Liver (tissue), 9 donors: ENCODE data around the gene C9orf153. TPM values are rescaled to one million over a fixed set of nuclear protein-coding genes. Genes with fewer than 3 reads are reported as not detected.

ENCODE experiments used
- DNase-seq: peaks from one replicate; pipeline ENCODE4 v3.0.0-alpha.2; 2017; ENCODE audit warnings: low spot score
- H3K27ac ChIP-seq, 2 donors: one replicate each; pipeline ENCODE4 v1.7.0; 2013; ENCODE audit warnings: inconsistent platforms in 2 of 2, low read length in 2 of 2, control low read depth in 1 of 2, low read depth in 1 of 2, mild to moderate bottlenecking in 1 of 2
- H3K27me3 ChIP-seq, 4 donors: one replicate each; pipeline versions ENCODE4 v1.6.1 to v1.7.0; 2013; ENCODE audit warnings: low read length in 3 of 4, inconsistent platforms in 1 of 4, mild to moderate bottlenecking in 1 of 4, moderate library complexity in 1 of 4; ENCODE audit not compliant: control insufficient read depth in 4 of 4, insufficient read depth in 4 of 4
- H3K36me3 ChIP-seq, 4 donors: one replicate each; pipeline versions ENCODE4 v1.6.1 to v1.7.0; 2013; ENCODE audit warnings: low read length in 3 of 4, mild to moderate bottlenecking in 3 of 4, low read depth in 1 of 4, moderate library complexity in 1 of 4; ENCODE audit not compliant: control insufficient read depth in 4 of 4, insufficient read depth in 3 of 4
- H3K4me1 ChIP-seq, 4 donors: one replicate each; pipeline versions ENCODE4 v1.6.1 to v1.7.0; 2013; ENCODE audit warnings: low read length in 3 of 4, mild to moderate bottlenecking in 3 of 4, moderate library complexity in 1 of 4; ENCODE audit not compliant: control insufficient read depth in 4 of 4, insufficient read depth in 4 of 4
- H3K4me3 ChIP-seq, 3 donors: one replicate each; pipeline versions ENCODE4 v1.6.1 to v1.7.0; 2013; ENCODE audit warnings: low read length in 3 of 3, control low read depth in 1 of 3, low read depth in 1 of 3, mild to moderate bottlenecking in 1 of 3
- H3K9ac ChIP-seq, 2 donors: one replicate each; pipeline ENCODE4 v1.7.0; 2013; ENCODE audit warnings: low read length in 2 of 2, mild to moderate bottlenecking in 2 of 2, moderate library complexity in 2 of 2, control low read depth in 1 of 2, low read depth in 1 of 2
- H3K9me3 ChIP-seq, 4 donors: one replicate each; pipeline versions ENCODE4 v1.6.1 to v1.7.0; 2013; ENCODE audit warnings: low read length in 3 of 4; ENCODE audit not compliant: control insufficient read depth in 4 of 4
- ATF3 ChIP-seq: IDR thresholded peaks from 2 replicates; pipeline ENCODE4 v1.6.1; 2016; ENCODE audit warnings: antibody characterized with exemption
- CTCF ChIP-seq: fragments of 150-350 bp; IDR thresholded peaks from 2 replicates; pipeline ENCODE4 v1.5.1; 2017; ENCODE audit warnings: improper control_type of control experiment, low read depth, low read length; ENCODE audit not compliant: missing input control
- FOXA1 ChIP-seq: IDR thresholded peaks from 2 replicates; pipeline ENCODE4 v1.6.1; 2016; ENCODE audit warnings: antibody characterized with exemption
- HNF4A ChIP-seq, 2 donors: conservative IDR thresholded peaks; 2 replicates each; pipeline ENCODE4 v1.6.1; 2016; ENCODE audit warnings: antibody characterized with exemption in 2 of 2, mild to moderate bottlenecking in 2 of 2
- JUND ChIP-seq, 2 donors: IDR thresholded peaks; 2 replicates each; pipeline ENCODE4 v1.6.1; 2016; ENCODE audit warnings: antibody characterized with exemption in 2 of 2
- NR2F2 ChIP-seq: IDR thresholded peaks from 2 replicates; pipeline ENCODE4 v1.6.1; 2016; ENCODE audit warnings: antibody characterized with exemption
- SP1 ChIP-seq: IDR thresholded peaks from 2 replicates; pipeline ENCODE4 v1.6.1; 2018; ENCODE audit warnings: antibody characterized with exemption, mild to moderate bottlenecking
- ZBTB33 ChIP-seq: IDR thresholded peaks from 2 replicates; pipeline ENCODE4 v1.6.1; 2016; ENCODE audit warnings: antibody characterized with exemption
- WGBS: extraction: QIAGEN DNeasy Blood & Tissue Kit; methylation state at CpG from one replicate; pipeline ENCODE4 v1.1.7; 2013; 5-methylcytosine and 5-hydroxymethylcytosine counted together
- polyA plus RNA-seq, 2 donors: library from polyadenylated mRNA; stranded (reverse) in 1 of 2; unstranded in 1 of 2; fragments of 200-250 nt in 1 of 2; fragments of >200 nt in 1 of 2; fragmentation: Nextera tagmentation in 1 of 2; extraction: Ambion mirVana in 1 of 2; gene quantifications; one replicate each; pipeline versions ENCODE4 v1.2.1 to v1.2.3, GENCODE V29; 2013 to 2015
- total RNA-seq, 2 donors: library from RNA; depleted of rRNA; stranded (reverse); fragments of >200 nt; gene quantifications; one replicate each; pipeline ENCODE4 v1.2.3, GENCODE V29; 2014
- TF ChIP-seq, protein P1 (sequence below): IDR thresholded peaks from 2 replicates; pipeline ENCODE4 v1.6.1; 2016; ENCODE audit warnings: antibody characterized with exemption
- donor health status: healthy.
- donor health status: healthy.
- donor health status: healthy.
- donor health status: healthy.
- donor health status: healthy.

The C9orf153 gene
- total and polyA plus RNA-seq, 4 donors = 0.07 to 0.67 (median 0.34) TPM

GRCh38 chr9:86242071-86242470, 17.4 kb downstream of the C9orf153 start:
- Histone ChIP-seq H3K4me3 (no peak overlapping the region), H3K27me3 (no peaks in the 10 kb centered on the region), H3K27ac (no peak overlapping the region), H3K4me1 (peaks cover 0 to 2% (median 0%) of the 10 kb centered on the region in 4 donors), H3K9ac (no peak overlapping the region), H3K36me3 (no peaks in the 10 kb centered on the region), H3K9me3 (no peaks in the 10 kb centered on the region)
- TF ChIP-seq JUND (IDR thresholded peaks at IDR 0.05) (no peak), NR2F2 (peak; percentile 58)
- no peak for DNase-seq
- 68% methylated on average over 2 of the region's 2 CpGs for WGBS

DNA sequence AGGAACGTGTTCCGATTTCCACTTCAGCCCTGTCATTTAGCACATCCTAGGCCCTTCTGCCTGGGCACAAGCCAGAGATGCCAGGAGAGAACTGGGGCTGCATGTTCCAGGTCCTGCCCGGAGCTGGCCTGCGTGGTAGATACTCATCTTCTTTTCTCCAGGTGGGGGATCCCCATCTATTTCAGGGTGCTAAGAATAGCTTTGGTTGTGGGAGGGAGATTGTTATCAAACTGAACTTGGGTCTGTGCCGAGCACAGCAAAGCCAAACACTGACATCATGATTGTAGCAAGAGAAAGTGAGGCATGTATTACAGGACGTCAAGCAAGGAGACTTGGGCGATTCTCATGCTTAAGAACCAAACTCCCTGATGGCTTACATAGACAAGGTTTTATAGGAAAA, 18.2 kb downstream of the C9orf153 start:
- no peaks in the 10 kb centered on the region for H3K27me3 ChIP-seq
- TF ChIP-seq FOXA1 = no peak
- H3K36me3 ChIP-seq = no peaks in the 10 kb centered on the region
- no peak for DNase-seq
- no peak overlapping the region for H3K4me3 ChIP-seq
- 89% methylated on average over 7 of the region's 7 CpGs for WGBS
- H3K9ac ChIP-seq = no peak overlapping the region
- H3K9me3 ChIP-seq = no peaks in the 10 kb centered on the region
- H3K27ac ChIP-seq = no peak overlapping the region
- no peaks in the 10 kb centered on the region for H3K4me1 ChIP-seq

- Histone ChIP-seq H3K9ac (no peak overlapping the region), H3K27ac (no peak overlapping the region), H3K4me3 (no peak overlapping the region), H3K4me1 (no peaks in the 10 kb centered on the region), H3K9me3 (no peaks in the 10 kb centered on the region), H3K27me3 (no peaks in the 10 kb centered on the region), H3K36me3 (no peaks in the 10 kb centered on the region)
- WGBS = 82% methylated on average over 10 of the region's 10 CpGs
- TF ChIP-seq ATF3 = no peak
- TF ChIP-seq, protein P1, sequence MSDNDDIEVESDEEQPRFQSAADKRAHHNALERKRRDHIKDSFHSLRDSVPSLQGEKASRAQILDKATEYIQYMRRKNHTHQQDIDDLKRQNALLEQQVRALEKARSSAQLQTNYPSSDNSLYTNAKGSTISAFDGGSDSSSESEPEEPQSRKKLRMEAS = no peak
- DNase-seq = no peak
Observed at GRCh38 chr9:86238861-86239770, 20.3 kb downstream of the C9orf153 start.

DNA sequence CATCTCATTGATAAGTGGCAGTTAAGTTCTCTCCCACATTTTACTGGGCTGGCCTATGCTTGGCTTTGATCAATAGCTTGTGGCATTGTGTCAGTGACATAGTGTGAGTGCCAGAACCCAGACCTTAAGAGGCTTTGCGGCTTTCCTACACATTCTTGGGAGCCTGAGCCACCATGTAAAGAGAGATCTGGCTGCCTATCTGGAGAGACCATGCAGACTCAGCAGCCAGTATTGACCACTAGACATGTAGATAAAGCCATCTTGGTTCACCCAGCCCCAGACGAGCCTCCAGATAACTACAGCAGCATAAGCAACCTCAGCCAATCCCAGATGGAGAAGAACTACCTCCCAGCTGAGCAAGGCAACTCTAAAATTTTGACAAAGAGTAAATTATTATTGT, 28.6 kb downstream of the C9orf153 start:
- H3K4me1 ChIP-seq = no peaks in the 10 kb centered on the region
- TF ChIP-seq FOXA1 (no peak), SP1 (no peak), ZBTB33 (no peak), ATF3 (no peak), HNF4A (conservative IDR thresholded peaks at IDR 0.05) (no peak), CTCF (no peak)
- TF ChIP-seq, protein P1 = no peak
- 62% methylated on average over 2 of the region's 2 CpGs for WGBS
- no peaks in the 10 kb centered on the region for H3K27me3 ChIP-seq
- no peak overlapping the region for H3K27ac ChIP-seq
- no peak overlapping the region for H3K4me3 ChIP-seq
- no peak for DNase-seq
- no peaks in the 10 kb centered on the region for H3K36me3 ChIP-seq
- no peak overlapping the region for H3K9ac ChIP-seq
- H3K9me3 ChIP-seq = no peaks in the 10 kb centered on the region
